HepG2 (cell line): ENCODE results near the gene PPP1R9A. TPM values are rescaled to one million over a fixed set of nuclear protein-coding genes. Genes with fewer than 3 reads are reported as not detected.

Source experiments
- ATAC-seq: fragments of 200-7000 bp; cut with Tn5 transposase; 3 replicates; pipeline ENCODE4 v1.9.1; 2020; ENCODE audit warnings: mild to moderate bottlenecking, moderate library complexity
- BruUV-seq: library from RNA; stranded (reverse); fragments of 400-500 nt; replicated peaks from 2 replicates; lab custom pipeline; 2021; lab: Mats Ljungman, UMichigan
- CTCF ChIA-PET: fragments of 300-600 bp; formaldehyde crosslinking; extraction: SDS; loops from one replicate; lab custom pipeline; 2021; ENCODE audit warnings: low total read pairs, inconsistent platforms, low intra/inter-chr PET ratio; lab: Yijun Ruan, JAX
- POLR2A ChIA-PET: fragments of 350-600 bp; sonication (Branson Sonifier 250); formaldehyde crosslinking; loops from one replicate; lab custom pipeline; 2020; ENCODE audit warnings: antibody characterized with exemption, inconsistent platforms; lab: Yijun Ruan, JAX
- DNase-seq: peaks from one replicate; pipeline ENCODE4 v3.0.0-alpha.2; 2015; ENCODE audit warnings: low spot score
- FAIRE-seq: peaks from 3 replicates; lab custom pipeline; 2011; peaks lifted over from hg19 to GRCh38; lab: Jason Lieb, UNC
- H2AFZ ChIP-seq: one replicate; pipeline ENCODE4 v1.6.1; 2011; ENCODE audit warnings: low read length, inconsistent platforms
- H3K27ac ChIP-seq: fragments of 300-600 bp; 3 replicates; pipeline ENCODE4 v1.8.0; 2011; ENCODE audit warnings: mixed run types, mild to moderate bottlenecking, mixed read lengths, low read length, inconsistent platforms; ENCODE audit not compliant: insufficient read depth; ENCODE audit errors: extremely low read length
- H3K27me3 ChIP-seq, 2 experiments: fragments of 200-600 bp in 1 of 2; 2 replicates in 1 of 2; 3 replicates in 1 of 2; pipeline versions ENCODE4 v1.6.0 to v1.8.0; 2011; ENCODE audit warnings: low read length in 2 of 2, mild to moderate bottlenecking in 2 of 2, moderate library complexity in 2 of 2, inconsistent platforms in 1 of 2; ENCODE audit not compliant: insufficient read depth in 2 of 2, control insufficient read depth in 1 of 2
- H3K36me3 ChIP-seq, 2 experiments: fragments of 200-600 bp in 1 of 2; replicated peaks in 1 of 2; 2 replicates in 1 of 2; 3 replicates in 1 of 2; pipeline versions ENCODE4 v1.5.1 to v1.8.0; 2011; ENCODE audit warnings: low read length in 2 of 2, inconsistent platforms in 1 of 2; ENCODE audit not compliant: insufficient read depth in 2 of 2, control insufficient read depth in 1 of 2
- H3K4me1 ChIP-seq: 2 replicates; pipeline ENCODE4 v1.5.1; 2012; ENCODE audit warnings: low read length, inconsistent platforms; ENCODE audit not compliant: insufficient read depth
- H3K4me2 ChIP-seq: 2 replicates; pipeline ENCODE4 v1.6.0; 2011; ENCODE audit warnings: low read depth, low read length, inconsistent platforms
- H3K4me3 ChIP-seq, 3 experiments: fragments of 200-600 bp in 1 of 3; sonication (generic), shearing (Covaris generic) in 1 of 3; replicated peaks in 1 of 3; 2 replicates each; pipeline ENCODE4 v1.5.1; 2011 to 2016; ENCODE audit warnings: low read length in 3 of 3, inconsistent platforms in 2 of 3, low read depth in 2 of 3, mild to moderate bottlenecking in 2 of 3, control low read depth in 1 of 3, mixed read lengths in 1 of 3; ENCODE audit not compliant: insufficient read depth in 1 of 3
- H3K79me2 ChIP-seq: one replicate; pipeline ENCODE4 v1.6.1; 2011; ENCODE audit warnings: low read length, inconsistent platforms; ENCODE audit not compliant: insufficient read depth
- H3K9ac ChIP-seq: 2 replicates; pipeline ENCODE4 v1.6.0; 2011; ENCODE audit warnings: mild to moderate bottlenecking, low read depth, low read length, inconsistent platforms; ENCODE audit not compliant: insufficient read depth
- H3K9me3 ChIP-seq: 2 replicates; pipeline ENCODE4 v1.5.1; 2012; ENCODE audit warnings: mild to moderate bottlenecking, low read length
- H4K20me1 ChIP-seq: 2 replicates; pipeline ENCODE4 v1.6.0; 2011; ENCODE audit warnings: inconsistent platforms, mild to moderate bottlenecking, low read length, moderate library complexity; ENCODE audit not compliant: insufficient read depth
- IKZF4 ChIP-seq: sonication (generic); formaldehyde crosslinking; IDR thresholded peaks from 2 replicates; pipeline ENCODE4 v1.5.1; 2020; ENCODE audit warnings: borderline replicate concordance, mild to moderate bottlenecking, low read depth, missing genetic modification reagents; ENCODE audit errors: not compliant biosample characterization
- ZFP41 ChIP-seq: sonication (generic); formaldehyde crosslinking; IDR thresholded peaks from 2 replicates; pipeline ENCODE4 v1.4.0; 2020; ENCODE audit warnings: mild to moderate bottlenecking, missing genetic modification reagents, borderline replicate concordance
- ZNF235 ChIP-seq: sonication (generic); formaldehyde crosslinking; IDR thresholded peaks from 2 replicates; pipeline ENCODE4 v1.8.1; 2023; ENCODE audit warnings: mild to moderate bottlenecking, missing genetic modification reagents, borderline replicate concordance
- ZNF572 ChIP-seq: sonication (generic); formaldehyde crosslinking; IDR thresholded peaks from 2 replicates; pipeline ENCODE4 v1.5.1; 2020; ENCODE audit warnings: mild to moderate bottlenecking, missing genetic modification reagents
- ZNF616 ChIP-seq: sonication (generic); formaldehyde crosslinking; IDR thresholded peaks from 2 replicates; pipeline ENCODE4 v1.5.0; 2020; ENCODE audit warnings: low read depth, mild to moderate bottlenecking, missing genetic modification reagents
- WGBS: methylation state at CpG from one replicate; pipeline ENCODE4 v1.1.6; 2017; ENCODE audit warnings: low lambda C conversion rate; 5-methylcytosine and 5-hydroxymethylcytosine counted together
- in situ Hi-C: cut with HindIII; loops from 2 replicates; pipeline ENCODE4 v1.10.0; 2017; ENCODE audit warnings: low pct_unique_long_range_greater_than_20kb; ENCODE audit not compliant: extremely low pct_ligation_motif_present
- intact Hi-C: fragments of 100-400 bp; cut with micrococcal nuclease; formaldehyde crosslinking; loops from one replicate; pipeline ENCODE4 v1.10.0; 2022; ENCODE audit not compliant: unreplicated experiment
- polyA plus RNA-seq, 8 experiments: library from polyadenylated mRNA; depleted of rRNA in 3 of 8; stranded (reverse) in 7 of 8; unstranded in 1 of 8; fragments of >200 nt; fragmentation: Illumina TruSeq in 4 of 8; extraction: Trizol in 4 of 8; gene quantifications; 2 replicates each; pipeline versions ENCODE4 v1.2.1 to v1.2.3, GENCODE V29; 2011 to 2016; ENCODE audit warnings: low read depth in 4 of 8, missing spikeins in 1 of 8, mixed read lengths in 1 of 8; ENCODE audit not compliant: insufficient read depth in 1 of 8
- total RNA-seq, 5 experiments: library from RNA; depleted of rRNA; stranded (reverse); fragments of >200 nt; fragmentation: Illumina TruSeq; extraction: Trizol; gene quantifications; 2 replicates each; pipeline ENCODE4 v1.2.3, GENCODE V29; 2016; ENCODE audit warnings: low read depth in 1 of 5
- TF ChIP-seq, protein P1 (sequence below), 2 experiments: IDR thresholded peaks; 2 replicates each; pipeline ENCODE4 v1.6.1; 2011 to 2012; ENCODE audit warnings: low read length in 2 of 2, borderline replicate concordance in 1 of 2, low read depth in 1 of 2, mild to moderate bottlenecking in 1 of 2, moderate library complexity in 1 of 2
- TF ChIP-seq, protein P2 (sequence below): sonication (generic); formaldehyde crosslinking; IDR thresholded peaks from 2 replicates; pipeline ENCODE4 v1.4.0; 2020; ENCODE audit warnings: missing genetic modification reagents
- TF ChIP-seq, protein P3 (sequence below): sonication (generic); formaldehyde crosslinking; IDR thresholded peaks from 2 replicates; pipeline ENCODE4 v1.5.1; 2020; ENCODE audit warnings: missing genetic modification reagents, mild to moderate bottlenecking, borderline replicate concordance
- TF ChIP-seq, protein P4 (sequence below): sonication (generic); formaldehyde crosslinking; IDR thresholded peaks from 2 replicates; pipeline ENCODE4 v1.5.1; 2020; ENCODE audit warnings: mild to moderate bottlenecking, missing genetic modification reagents, moderate library complexity

PPP1R9A gene
- total and polyA plus RNA-seq, 2 of the 13 experiments (the other 11 are each of a cell fraction or from before 2014, with no cell fraction given), result 11.4 to 31.9 TPM

GRCh38 chr7:95312561-95312960 is 405.2 kb downstream of the PPP1R9A start:
- Histone ChIP-seq H3K9me3 (no peaks in the 10 kb centered on the region), H3K79me2 (no peaks in the 10 kb centered on the region), H2AFZ (no peak overlapping the region), H4K20me1 (no peaks in the 10 kb centered on the region), H3K4me2 (no peak overlapping the region), H3K4me1 (peaks cover 2% of the 10 kb centered on the region), H3K27me3 (no peaks in the 10 kb centered on the region), H3K36me3 (no peaks in the 10 kb centered on the region), H3K27ac (no peak overlapping the region), H3K4me3 (no peak overlapping the region), H3K9ac (no peak overlapping the region)
- FAIRE-seq (no peak), DNase-seq (no peak), ATAC-seq (no peak)
- BruUV-seq, result no TSS peak
- in situ Hi-C loops (no loop called here), intact Hi-C loops (no loop called here)
- POLR2A ChIA-PET, result no interaction called here
- CTCF ChIA-PET, result no interaction called here
- WGBS, result 81% methylated on average over 4 of the region's 4 CpGs
- TF ChIP-seq IKZF4 (CRISPR knock-in tag) (no peak), ZNF572 (CRISPR knock-in tag) (no peak), ZFP41 (CRISPR knock-in tag) (no peak), ZNF235 (no peak), ZNF616 (CRISPR knock-in tag) (no peak)
- TF ChIP-seq, protein P1, sequence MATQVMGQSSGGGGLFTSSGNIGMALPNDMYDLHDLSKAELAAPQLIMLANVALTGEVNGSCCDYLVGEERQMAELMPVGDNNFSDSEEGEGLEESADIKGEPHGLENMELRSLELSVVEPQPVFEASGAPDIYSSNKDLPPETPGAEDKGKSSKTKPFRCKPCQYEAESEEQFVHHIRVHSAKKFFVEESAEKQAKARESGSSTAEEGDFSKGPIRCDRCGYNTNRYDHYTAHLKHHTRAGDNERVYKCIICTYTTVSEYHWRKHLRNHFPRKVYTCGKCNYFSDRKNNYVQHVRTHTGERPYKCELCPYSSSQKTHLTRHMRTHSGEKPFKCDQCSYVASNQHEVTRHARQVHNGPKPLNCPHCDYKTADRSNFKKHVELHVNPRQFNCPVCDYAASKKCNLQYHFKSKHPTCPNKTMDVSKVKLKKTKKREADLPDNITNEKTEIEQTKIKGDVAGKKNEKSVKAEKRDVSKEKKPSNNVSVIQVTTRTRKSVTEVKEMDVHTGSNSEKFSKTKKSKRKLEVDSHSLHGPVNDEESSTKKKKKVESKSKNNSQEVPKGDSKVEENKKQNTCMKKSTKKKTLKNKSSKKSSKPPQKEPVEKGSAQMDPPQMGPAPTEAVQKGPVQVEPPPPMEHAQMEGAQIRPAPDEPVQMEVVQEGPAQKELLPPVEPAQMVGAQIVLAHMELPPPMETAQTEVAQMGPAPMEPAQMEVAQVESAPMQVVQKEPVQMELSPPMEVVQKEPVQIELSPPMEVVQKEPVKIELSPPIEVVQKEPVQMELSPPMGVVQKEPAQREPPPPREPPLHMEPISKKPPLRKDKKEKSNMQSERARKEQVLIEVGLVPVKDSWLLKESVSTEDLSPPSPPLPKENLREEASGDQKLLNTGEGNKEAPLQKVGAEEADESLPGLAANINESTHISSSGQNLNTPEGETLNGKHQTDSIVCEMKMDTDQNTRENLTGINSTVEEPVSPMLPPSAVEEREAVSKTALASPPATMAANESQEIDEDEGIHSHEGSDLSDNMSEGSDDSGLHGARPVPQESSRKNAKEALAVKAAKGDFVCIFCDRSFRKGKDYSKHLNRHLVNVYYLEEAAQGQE (IDR thresholded peaks at IDR 0.05; ENCODE audit: borderline replicate concordance in 1 of 2, low read depth in 1 of 2, low read length in 2 of 2), result no peak
- TF ChIP-seq, protein P2, sequence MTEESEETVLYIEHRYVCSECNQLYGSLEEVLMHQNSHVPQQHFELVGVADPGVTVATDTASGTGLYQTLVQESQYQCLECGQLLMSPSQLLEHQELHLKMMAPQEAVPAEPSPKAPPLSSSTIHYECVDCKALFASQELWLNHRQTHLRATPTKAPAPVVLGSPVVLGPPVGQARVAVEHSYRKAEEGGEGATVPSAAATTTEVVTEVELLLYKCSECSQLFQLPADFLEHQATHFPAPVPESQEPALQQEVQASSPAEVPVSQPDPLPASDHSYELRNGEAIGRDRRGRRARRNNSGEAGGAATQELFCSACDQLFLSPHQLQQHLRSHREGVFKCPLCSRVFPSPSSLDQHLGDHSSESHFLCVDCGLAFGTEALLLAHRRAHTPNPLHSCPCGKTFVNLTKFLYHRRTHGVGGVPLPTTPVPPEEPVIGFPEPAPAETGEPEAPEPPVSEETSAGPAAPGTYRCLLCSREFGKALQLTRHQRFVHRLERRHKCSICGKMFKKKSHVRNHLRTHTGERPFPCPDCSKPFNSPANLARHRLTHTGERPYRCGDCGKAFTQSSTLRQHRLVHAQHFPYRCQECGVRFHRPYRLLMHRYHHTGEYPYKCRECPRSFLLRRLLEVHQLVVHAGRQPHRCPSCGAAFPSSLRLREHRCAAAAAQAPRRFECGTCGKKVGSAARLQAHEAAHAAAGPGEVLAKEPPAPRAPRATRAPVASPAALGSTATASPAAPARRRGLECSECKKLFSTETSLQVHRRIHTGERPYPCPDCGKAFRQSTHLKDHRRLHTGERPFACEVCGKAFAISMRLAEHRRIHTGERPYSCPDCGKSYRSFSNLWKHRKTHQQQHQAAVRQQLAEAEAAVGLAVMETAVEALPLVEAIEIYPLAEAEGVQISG, result no peak
- TF ChIP-seq, protein P3, sequence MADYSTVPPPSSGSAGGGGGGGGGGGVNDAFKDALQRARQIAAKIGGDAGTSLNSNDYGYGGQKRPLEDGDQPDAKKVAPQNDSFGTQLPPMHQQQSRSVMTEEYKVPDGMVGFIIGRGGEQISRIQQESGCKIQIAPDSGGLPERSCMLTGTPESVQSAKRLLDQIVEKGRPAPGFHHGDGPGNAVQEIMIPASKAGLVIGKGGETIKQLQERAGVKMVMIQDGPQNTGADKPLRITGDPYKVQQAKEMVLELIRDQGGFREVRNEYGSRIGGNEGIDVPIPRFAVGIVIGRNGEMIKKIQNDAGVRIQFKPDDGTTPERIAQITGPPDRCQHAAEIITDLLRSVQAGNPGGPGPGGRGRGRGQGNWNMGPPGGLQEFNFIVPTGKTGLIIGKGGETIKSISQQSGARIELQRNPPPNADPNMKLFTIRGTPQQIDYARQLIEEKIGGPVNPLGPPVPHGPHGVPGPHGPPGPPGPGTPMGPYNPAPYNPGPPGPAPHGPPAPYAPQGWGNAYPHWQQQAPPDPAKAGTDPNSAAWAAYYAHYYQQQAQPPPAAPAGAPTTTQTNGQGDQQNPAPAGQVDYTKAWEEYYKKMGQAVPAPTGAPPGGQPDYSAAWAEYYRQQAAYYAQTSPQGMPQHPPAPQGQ (CRISPR knock-in tag), result no peak
- TF ChIP-seq, protein P4, sequence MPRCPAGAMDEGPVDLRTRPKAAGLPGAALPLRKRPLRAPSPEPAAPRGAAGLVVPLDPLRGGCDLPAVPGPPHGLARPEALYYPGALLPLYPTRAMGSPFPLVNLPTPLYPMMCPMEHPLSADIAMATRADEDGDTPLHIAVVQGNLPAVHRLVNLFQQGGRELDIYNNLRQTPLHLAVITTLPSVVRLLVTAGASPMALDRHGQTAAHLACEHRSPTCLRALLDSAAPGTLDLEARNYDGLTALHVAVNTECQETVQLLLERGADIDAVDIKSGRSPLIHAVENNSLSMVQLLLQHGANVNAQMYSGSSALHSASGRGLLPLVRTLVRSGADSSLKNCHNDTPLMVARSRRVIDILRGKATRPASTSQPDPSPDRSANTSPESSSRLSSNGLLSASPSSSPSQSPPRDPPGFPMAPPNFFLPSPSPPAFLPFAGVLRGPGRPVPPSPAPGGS (CRISPR knock-in tag), result no peak
